ENCODE data around the gene PYROXD2.

DNA sequence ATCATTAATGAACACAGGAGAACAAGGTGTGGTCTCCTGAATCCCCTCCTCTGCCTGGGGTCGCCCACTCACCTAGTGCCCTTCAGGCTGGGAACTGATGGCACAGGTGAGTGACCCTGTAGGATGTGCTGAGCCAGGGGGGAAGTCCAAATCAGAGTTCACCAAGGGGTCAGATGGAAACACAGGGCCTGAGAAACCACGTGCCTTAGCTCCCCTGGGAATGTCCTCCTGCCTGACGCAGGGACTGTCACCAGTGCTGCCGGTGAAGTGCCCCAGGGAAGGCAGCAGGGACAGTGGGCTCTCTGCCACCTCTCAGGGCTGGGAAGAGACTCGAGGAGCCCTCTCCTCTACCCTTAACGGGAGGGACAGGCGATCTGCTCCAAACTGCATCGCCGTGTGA is 5.8 kb upstream of the PYROXD2 start:
- TF ChIP-seq, protein P1, sequence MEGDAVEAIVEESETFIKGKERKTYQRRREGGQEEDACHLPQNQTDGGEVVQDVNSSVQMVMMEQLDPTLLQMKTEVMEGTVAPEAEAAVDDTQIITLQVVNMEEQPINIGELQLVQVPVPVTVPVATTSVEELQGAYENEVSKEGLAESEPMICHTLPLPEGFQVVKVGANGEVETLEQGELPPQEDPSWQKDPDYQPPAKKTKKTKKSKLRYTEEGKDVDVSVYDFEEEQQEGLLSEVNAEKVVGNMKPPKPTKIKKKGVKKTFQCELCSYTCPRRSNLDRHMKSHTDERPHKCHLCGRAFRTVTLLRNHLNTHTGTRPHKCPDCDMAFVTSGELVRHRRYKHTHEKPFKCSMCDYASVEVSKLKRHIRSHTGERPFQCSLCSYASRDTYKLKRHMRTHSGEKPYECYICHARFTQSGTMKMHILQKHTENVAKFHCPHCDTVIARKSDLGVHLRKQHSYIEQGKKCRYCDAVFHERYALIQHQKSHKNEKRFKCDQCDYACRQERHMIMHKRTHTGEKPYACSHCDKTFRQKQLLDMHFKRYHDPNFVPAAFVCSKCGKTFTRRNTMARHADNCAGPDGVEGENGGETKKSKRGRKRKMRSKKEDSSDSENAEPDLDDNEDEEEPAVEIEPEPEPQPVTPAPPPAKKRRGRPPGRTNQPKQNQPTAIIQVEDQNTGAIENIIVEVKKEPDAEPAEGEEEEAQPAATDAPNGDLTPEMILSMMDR (conservative IDR thresholded peaks at IDR 0.05; ENCODE audit: low read length), result no peak
- TF ChIP-seq EZH2phosphoT487 (IDR thresholded peaks at IDR 0.05; ENCODE audit: borderline replicate concordance, low read depth, low read length), result no peak
